AG09319 (cell line): ENCODE data around the gene SLC25A46.

Experiments used
- DNase-seq: peaks from one replicate; pipeline ENCODE4 v3.0.0-alpha.2; 2010; ENCODE audit warnings: low read depth; ENCODE audit errors: extremely low read depth
- CTCF ChIP-seq: IDR thresholded peaks from 2 replicates; pipeline ENCODE4 v1.5.1; 2011; ENCODE audit warnings: low read depth, mild to moderate bottlenecking, inconsistent platforms, low read length, moderate library complexity

The SLC25A46 gene

GRCh38 chr5:110802998-110803397 lies 64.2 kb downstream of the SLC25A46 start:
- no peak for TF ChIP-seq CTCF
- DNase-seq, result no peak

- no peak for TF ChIP-seq CTCF
- DNase-seq, result no peak
Observed at GRCh38 chr5:110803467-110804326, 64.9 kb downstream of the SLC25A46 start.

- TF ChIP-seq CTCF, result no peak
- no peak for DNase-seq
Observed at GRCh38 chr5:110807169-110807568, 68.4 kb downstream of the SLC25A46 start.

- TF ChIP-seq CTCF, result no peak
- DNase-seq, result no peak
Observed at GRCh38 chr5:110809006-110809405, 70.2 kb downstream of the SLC25A46 start.
